GM18520 (cell line): ENCODE measurements around the gene ATP9A.

Source experiments
- ATAC-seq: cut with Tn5 transposase; IDR thresholded peaks from one replicate; pipeline ENCODE4 v1.9.1; 2021; ENCODE audit not compliant: unreplicated experiment

Gene ATP9A

GRCh38 chr20:51631953-51632352, 136.2 kb downstream of the ATP9A start:
- no peak for ATAC-seq

GRCh38 chr20:51631011-51631950, 136.9 kb downstream of the ATP9A start:
- no peak for ATAC-seq

DNA sequence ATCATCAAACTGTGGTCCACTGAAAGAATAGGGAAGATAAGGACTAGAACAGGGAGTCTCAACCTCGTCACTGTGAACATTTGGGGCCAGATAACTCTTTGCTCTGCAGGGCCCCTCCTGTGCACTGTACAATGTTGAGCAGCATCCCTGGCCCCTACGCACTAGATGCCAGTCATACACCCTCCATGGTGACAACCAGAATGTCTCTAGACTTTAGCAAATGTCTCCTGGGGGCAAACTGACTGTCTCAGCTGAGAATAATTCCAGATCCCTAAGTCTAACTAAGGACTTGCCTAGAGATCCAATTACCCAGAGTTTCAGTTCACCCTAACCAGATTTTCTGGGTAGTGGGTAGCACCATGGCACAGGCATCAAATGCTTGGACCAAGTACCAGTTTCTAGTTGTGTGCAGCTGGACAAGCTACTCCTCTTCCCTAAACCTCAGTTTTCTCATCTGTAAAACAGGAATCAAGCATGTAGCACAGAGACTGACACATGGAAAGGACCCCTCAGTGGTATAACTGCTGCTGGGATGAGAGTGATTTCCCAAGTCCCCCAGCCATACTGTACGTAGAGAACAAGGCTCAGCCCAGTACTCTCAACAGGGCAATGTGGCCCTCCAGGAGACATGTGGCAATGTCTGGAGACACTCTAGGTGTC, 138.7 kb downstream of the ATP9A start:
- ATAC-seq: no peak

DNA sequence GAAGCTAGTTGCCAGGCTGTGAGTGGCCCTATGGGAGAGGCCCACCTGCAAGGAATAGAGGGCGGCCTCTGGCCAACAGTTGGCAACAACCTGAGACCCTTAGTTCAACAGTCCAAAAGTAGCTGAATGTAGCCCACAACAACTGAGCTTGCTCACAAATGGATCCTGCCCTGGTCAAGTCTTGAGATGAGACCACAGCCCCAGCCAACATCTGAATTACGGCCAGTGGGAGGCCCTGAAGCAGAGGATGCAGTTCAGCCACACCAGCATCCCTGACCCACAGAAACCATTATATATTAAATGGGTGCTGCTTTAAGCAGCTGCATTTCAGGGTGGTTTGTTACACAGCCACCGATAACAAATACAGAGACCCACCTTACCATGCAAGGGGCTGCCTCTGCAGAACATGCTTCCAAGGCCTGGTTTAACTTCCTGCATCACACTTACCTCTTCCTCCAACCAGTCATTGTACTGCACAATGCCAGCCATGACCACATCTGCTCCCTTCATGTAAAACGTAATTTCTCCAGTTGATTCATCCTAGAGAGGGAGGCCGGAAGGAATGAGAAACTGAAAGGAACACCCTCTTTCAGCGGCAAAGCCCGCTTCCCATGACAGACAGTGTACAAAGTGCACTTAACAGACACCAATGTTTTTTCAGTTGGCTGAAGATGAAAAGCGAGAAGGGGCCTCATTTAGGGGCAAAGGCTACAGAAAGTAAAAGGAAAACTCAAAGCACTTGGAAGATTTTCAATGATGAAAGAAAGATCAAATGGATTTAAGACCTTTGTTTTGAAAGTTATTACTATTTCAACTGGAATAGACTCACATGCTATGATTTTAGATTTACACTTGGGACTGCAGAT, 139.4 kb downstream of the ATP9A start:
- ATAC-seq: no peak

DNA sequence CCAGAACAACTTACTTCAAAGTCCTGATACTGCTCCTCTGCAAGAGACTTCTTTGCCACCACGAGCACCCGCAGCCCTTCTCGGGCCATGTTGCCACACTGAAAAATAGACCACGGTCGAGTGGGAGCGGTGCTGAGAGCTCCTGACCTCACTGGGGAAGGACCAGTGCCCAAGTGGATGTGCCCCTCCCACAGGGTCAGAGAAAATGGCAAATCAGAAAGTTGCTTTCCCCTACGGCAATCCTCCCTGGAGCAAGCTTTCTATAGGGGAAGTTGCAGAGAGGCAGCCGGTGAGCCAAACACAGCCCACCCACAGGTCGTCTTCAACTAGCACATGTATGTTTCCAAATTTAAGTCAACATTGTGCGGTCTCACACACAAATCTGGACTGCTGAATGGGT, 140.6 kb downstream of the ATP9A start:
- ATAC-seq: no peak

DNA sequence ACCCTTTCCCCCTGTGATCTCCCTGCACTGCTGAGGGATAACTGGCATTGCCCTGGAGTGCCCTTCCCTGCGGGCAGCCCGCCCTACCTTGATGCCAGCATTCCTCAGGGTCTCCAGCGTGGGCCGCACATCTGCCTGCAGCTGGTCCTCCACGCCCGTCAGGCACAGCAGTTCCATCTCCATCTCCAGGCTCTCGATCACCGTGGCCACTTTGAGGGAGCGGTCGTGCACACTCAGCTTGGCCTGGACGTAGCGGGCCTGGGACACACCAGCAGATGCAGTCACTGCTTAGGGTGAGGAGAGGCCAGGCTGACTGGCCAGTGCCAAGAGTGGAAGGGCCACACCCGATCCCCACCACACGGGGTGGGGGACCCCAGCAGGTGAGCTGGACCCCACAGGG, 143.1 kb downstream of the ATP9A start:
- no peak for ATAC-seq

DNA sequence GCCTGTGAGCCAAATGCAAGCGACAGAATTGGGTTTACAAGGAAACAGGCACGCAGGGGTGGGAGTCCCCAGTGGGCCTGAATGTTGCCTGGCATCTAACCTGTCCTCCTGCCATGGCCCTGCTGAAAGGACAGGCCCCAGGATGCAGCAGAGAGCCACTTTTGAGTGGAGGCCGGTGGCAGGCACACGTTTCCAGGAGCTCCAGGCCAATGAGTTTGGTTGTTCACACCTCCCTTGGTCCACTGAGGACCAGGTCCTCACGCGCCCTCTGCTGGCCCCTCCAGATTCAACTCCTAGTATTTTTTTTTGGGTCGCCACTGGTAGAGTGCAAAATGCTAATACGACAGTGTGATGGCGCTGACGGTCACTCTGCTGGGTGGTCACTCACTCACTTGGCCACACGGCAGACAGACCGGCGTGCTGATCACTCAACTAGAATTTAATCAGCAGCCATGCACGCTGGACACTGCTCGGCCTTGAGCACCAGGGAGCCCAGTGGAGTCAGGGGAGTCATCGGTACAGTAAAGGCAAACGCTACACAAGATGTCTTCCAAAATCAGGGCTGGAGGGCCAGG, 143.9 kb downstream of the ATP9A start:
- ATAC-seq: no peak

DNA sequence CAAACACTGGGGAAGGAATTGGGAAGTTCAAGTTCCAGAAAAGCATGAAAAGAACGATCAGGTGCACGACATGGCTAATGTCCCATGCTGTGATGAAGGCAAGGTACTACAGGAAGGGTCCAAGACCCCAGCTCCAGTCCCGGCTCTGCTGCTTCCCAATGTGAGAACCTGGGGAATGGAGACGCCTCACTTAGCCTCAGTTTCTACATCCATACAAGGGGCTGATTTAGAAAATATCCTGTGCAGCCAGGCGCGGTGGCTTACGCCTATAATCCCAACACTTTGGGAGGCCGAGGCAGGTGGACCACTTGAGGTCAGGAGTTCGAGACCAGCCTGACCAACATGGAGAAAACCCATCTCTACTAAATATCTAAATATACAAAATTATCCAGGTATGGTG, 144.9 kb downstream of the ATP9A start:
- no peak for ATAC-seq

- no peak for ATAC-seq
These were observed 146.0 kb downstream of the ATP9A start for GRCh38 chr20:51622004-51622874.

DNA sequence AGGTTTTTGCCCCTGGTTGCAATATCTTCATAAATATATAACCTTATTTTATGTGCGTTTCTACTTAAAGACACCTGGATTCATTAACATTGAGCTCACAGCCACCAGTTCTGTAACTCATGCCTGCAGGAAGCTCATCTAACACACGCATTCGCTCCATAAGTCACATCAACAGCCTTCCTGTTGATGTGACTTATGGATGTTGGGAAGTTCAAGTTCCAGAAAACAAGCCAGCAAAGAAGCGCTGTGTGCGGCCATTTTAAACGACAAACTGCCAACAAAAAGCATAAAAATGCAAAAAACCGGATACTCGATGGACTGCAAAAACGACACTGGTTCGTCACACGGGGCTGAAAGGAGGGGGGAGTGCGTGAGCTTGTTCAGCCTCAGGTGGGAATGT, 147.8 kb downstream of the ATP9A start:
- ATAC-seq: no peak

GRCh38 chr20:51616060-51616459, 152.1 kb downstream of the ATP9A start:
- no peak for ATAC-seq

DNA sequence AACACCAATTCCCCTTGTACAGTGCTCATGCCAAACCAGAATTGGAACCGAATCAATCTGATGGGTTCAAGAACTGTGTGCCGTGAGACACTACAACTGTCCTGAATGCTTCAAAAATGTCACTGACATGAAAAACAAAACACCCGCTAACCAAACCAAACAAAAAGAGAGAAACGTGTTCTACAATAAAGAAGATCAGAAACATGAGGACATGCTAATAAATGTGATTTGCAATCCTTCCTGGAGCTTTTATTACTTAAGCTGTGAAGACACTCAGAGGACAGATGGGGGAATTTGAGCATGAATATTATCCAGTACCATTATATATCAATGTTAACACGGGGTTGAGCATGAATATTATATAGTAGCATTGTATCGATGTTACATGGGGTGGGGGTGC, 153.5 kb downstream of the ATP9A start:
- no peak for ATAC-seq

- ATAC-seq: no peak
These were observed 154.6 kb downstream of the ATP9A start for GRCh38 chr20:51613580-51613979.

DNA sequence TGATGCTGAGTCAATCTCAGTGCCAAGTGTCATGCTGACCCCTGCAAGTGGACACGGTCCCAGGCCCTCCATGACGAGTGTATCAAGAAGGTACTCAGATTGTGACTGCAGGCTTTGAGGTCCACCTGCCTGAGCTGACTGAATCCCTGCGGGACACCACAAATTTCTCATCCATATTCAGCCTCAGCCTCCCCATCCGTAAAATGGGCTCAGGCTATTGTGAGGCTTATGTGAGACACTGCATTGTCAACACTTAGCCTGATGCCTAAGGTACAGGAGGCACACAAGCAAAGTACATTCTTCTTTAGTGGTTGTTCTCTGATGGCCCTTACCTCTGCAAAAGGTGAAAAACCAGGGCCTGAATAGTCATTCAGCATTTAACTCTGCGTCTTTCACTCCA, 155.3 kb downstream of the ATP9A start:
- no peak for ATAC-seq

GRCh38 chr20:51611625-51611890, 156.6 kb downstream of the ATP9A start:
- no peak for ATAC-seq

DNA sequence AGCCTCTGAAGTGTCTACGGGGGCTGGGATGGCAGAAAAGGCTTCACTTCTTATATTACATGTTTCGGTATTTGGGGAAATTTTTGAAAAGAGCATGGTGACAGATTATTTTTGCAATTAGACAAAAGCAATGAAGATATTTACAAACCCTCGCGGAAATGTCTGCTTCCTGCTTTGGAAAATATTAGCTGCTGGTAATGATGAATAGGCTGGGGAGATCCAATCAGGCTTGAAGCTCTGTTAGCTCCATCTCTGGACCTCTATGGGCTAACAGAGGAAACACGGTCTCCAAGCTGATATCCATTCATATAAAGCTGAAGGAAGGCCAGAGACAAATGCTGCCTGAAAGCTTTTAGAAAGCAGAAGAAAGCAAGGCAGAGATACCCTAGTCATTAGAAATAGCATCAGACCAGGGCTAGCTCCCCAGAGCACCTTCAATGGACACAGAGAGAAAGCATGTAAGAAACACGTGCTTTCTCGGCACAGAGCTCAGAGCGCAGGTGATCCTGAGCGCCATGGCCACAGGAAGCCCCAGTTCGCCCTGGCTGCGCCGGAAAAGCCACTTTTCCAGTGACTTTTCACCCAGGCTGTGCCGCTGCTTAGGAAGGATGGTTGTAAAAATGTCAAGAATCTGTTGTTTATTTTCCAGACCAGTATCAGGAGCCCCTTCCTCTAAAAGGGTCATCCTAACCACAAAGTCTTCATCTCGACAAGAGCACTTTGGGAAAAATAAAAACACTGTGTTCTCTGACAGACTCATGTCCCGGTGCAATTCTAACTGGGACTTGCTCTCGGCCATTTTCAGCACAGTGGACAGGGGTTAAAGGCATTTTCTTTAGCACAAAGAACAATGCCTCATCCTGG, 157.2 kb downstream of the ATP9A start:
- ATAC-seq: no peak

DNA sequence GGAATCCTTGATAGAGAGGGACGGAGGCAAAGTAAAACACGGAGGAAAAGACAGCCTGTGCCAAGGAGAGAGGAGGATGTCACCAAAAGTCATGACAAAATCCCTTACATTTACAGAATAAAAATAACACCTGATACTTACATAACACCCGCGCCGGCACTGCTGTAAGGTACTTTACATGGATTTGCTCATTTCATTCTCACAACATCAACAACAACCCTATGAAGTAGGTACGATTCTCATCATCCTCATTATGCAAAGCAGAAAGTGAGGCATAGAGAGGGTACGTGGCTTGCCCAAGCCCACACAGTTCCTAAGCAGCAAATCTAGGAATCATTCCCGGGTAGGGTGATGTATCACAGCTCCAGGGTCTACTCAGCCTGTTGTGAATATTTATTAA, 158.1 kb downstream of the ATP9A start:
- ATAC-seq: no peak

DNA sequence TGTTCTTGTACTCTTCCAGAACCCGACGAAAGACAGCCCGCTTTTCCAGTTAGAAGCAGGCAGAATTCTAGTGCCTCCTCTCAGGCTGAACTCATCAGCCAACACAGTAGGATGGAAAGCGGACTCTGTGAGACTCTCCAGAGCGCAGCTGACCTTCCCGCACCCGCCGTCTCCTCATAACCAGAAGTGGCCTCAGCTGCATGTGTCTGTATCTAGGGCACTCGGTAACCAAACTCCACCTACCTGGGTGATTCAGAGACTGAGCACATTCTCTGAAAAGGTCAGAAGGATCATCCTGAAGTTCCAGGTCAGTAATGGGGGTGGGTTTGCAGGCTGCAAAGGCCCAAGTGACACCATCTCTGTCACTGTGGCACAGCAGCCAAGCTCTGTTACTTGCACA, 158.9 kb downstream of the ATP9A start:
- no peak for ATAC-seq

- no peak for ATAC-seq
These were observed 160.1 kb downstream of the ATP9A start for GRCh38 chr20:51608061-51608460.

DNA sequence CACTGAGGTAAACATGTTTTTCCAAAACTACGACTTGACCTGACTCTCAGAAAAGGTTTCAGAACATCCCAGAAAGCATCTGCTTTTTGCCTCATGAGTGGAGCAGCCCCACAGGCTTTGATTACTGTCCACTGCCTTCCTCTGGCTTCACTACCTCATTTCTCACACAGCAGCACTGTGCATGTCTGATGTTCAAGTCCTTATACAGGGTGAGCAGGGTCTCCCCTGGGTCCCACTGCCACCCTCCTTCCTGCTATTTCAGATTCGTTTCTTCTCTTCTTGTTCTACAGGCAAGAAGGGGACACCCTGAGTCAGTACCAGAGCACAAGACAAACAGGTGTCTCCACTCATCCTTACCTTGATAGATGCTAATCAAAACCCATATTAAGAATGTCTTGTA, 161.0 kb downstream of the ATP9A start:
- ATAC-seq: no peak
